Testis (tissue), 3 donors: Measurements from ENCODE around the gene RNF168. TPM values are rescaled to one million over a fixed set of nuclear protein-coding genes. Genes with fewer than 3 reads are reported as not detected.
"Not testable (repeated sequence)": the region's sequence is repeated elsewhere in the genome, so short reads cannot be mapped to it uniquely, and the experiment has no call there.

Source experiments
- DNase-seq: peaks from one replicate; pipeline ENCODE4 v3.0.0-alpha.2; 2019
- H3K27ac ChIP-seq, 2 donors: fragments of 200-600 bp; sonication (generic); one replicate each; pipeline ENCODE4 v1.5.1; 2019
- H3K27me3 ChIP-seq: fragments of 200-600 bp; sonication (generic); one replicate; pipeline ENCODE4 v1.5.1; 2019
- H3K36me3 ChIP-seq: fragments of 200-600 bp; sonication (generic); one replicate; pipeline ENCODE4 v1.5.1; 2017; ENCODE audit warnings: low read depth; ENCODE audit errors: missing control alignments
- H3K4me1 ChIP-seq: fragments of 200-600 bp; sonication (generic); one replicate; pipeline ENCODE4 v1.5.1; 2019
- H3K4me3 ChIP-seq, 2 donors: fragments of 200-600 bp; sonication (generic); one replicate each; pipeline ENCODE4 v1.5.1; 2017 to 2019
- H3K9me3 ChIP-seq: fragments of 200-600 bp; sonication (generic); one replicate; pipeline ENCODE4 v1.5.1; 2017
- CTCF ChIP-seq, 3 experiments: fragments of 450-650 bp in 2 of 3; fragments of 200-600 bp in 1 of 3; sonication (generic) in 1 of 3; IDR thresholded peaks; one replicate each; pipeline ENCODE4 v1.5.1; 2016 to 2019; ENCODE audit warnings: antibody characterized with exemption in 3 of 3, mild to moderate bottlenecking in 2 of 3, moderate library complexity in 1 of 3
- POLR2A ChIP-seq: fragments of 450-650 bp; IDR thresholded peaks from one replicate; pipeline ENCODE4 v1.6.1; 2017; ENCODE audit warnings: antibody characterized with exemption, mild to moderate bottlenecking, moderate library complexity
- WGBS, 2 donors: methylation state at CpG; one replicate each; pipeline ENCODE4 v1.1.5; 2018; 5-methylcytosine and 5-hydroxymethylcytosine counted together
- intact Hi-C: fragments of 100-400 bp; cut with DNase I; formaldehyde crosslinking; loops from one replicate; pipeline ENCODE4 v1.15.1; 2023; ENCODE audit warnings: low total_unique reads
- polyA plus RNA-seq: library from polyadenylated mRNA; stranded (reverse); fragments of 350-450 nt; fragmentation: Illumina TruSeq; extraction: RNeasy Lipid Tissue Mini Kit (QIAGEN cat#74804); gene quantifications from one replicate; pipeline ENCODE4 v1.2.3, GENCODE V29; 2014; ENCODE audit warnings: low read depth, low replicate concordance; ENCODE audit not compliant: insufficient read depth
- total RNA-seq, 2 donors: library from RNA; depleted of rRNA; stranded (reverse); fragments of >200 nt; gene quantifications; one replicate each; pipeline ENCODE4 v1.2.3, GENCODE V29; 2016

Gene RNF168
- total and polyA plus RNA-seq, 3 donors from 2014 or later = 37.7 to 52.8 (median 45.4) TPM

GRCh38 chr3:196454935-196455334, 48.6 kb downstream of the RNF168 start:
- Histone ChIP-seq H3K36me3 (no peaks in the 10 kb centered on the region), H3K27ac (no peak overlapping the region), H3K4me3 (no peak overlapping the region), H3K4me1 (no peaks in the 10 kb centered on the region), H3K27me3 (no peaks in the 10 kb centered on the region), H3K9me3 (no peaks in the 10 kb centered on the region)
- intact Hi-C loops = no loop called here
- WGBS, 2 donors = 84 to 93% methylated on average over 6 of the region's 6 CpGs
- no peak for DNase-seq
- TF ChIP-seq POLR2A (no peak), CTCF (IDR thresholded peaks at IDR 0.05) (no peak)

- 88 to 89% methylated on average over 7 of the region's 7 CpGs for WGBS, 2 donors
- DNase-seq, H3K9me3 ChIP-seq, H3K36me3 ChIP-seq, H3K27ac ChIP-seq, intact Hi-C loops, H3K27me3 ChIP-seq, H3K4me3 ChIP-seq, H3K4me1 ChIP-seq: not testable (repeated sequence)
Observed at GRCh38 chr3:196445391-196445790, 58.2 kb downstream of the RNF168 start.

GRCh38 chr3:196444500-196444894, 59.1 kb downstream of the RNF168 start:
- no peak overlapping the region for H3K4me3 ChIP-seq
- H3K27me3 ChIP-seq = no peaks in the 10 kb centered on the region
- 63 to 73% methylated on average over 2 of the region's 2 CpGs for WGBS, 2 donors
- H3K36me3 ChIP-seq = no peaks in the 10 kb centered on the region
- H3K4me1 ChIP-seq = no peaks in the 10 kb centered on the region
- no peak for DNase-seq
- no peaks in the 10 kb centered on the region for H3K9me3 ChIP-seq
- H3K27ac ChIP-seq = no peak overlapping the region
- intact Hi-C loops = no loop called here
- TF ChIP-seq POLR2A (no peak), CTCF (IDR thresholded peaks at IDR 0.05) (no peak)

- TF ChIP-seq POLR2A = no peak
- no peaks in the 10 kb centered on the region for H3K4me1 ChIP-seq
- H3K27me3 ChIP-seq = no peaks in the 10 kb centered on the region
- no peak for DNase-seq
- H3K9me3 ChIP-seq = no peaks in the 10 kb centered on the region
- no peaks in the 10 kb centered on the region for H3K36me3 ChIP-seq
- no peak overlapping the region for H3K4me3 ChIP-seq
- intact Hi-C loops = no loop called here
- no peak overlapping the region for H3K27ac ChIP-seq
- 76 to 77% methylated on average over 3 of the region's 3 CpGs for WGBS, 2 donors
Observed at GRCh38 chr3:196440696-196441095, 62.9 kb downstream of the RNF168 start.

- H3K36me3 ChIP-seq = no peaks in the 10 kb centered on the region
- H3K27ac ChIP-seq = no peak overlapping the region
- H3K9me3 ChIP-seq = no peaks in the 10 kb centered on the region
- H3K4me3 ChIP-seq = no peak overlapping the region
- no peaks in the 10 kb centered on the region for H3K4me1 ChIP-seq
- intact Hi-C loops = no loop called here
- no peak for DNase-seq
- TF ChIP-seq POLR2A (no peak), CTCF (IDR thresholded peaks at IDR 0.05) (no peak)
- 69 to 83% methylated on average over 6 of the region's 6 CpGs for WGBS, 2 donors
- no peaks in the 10 kb centered on the region for H3K27me3 ChIP-seq
Observed at GRCh38 chr3:196440041-196440537, 63.5 kb downstream of the RNF168 start.

GRCh38 chr3:196432137-196432879, 71.3 kb downstream of the RNF168 start, which contains the start of gene UBXN7:
Gene UBXN7, minus strand, starts transcription at chr3:196432427. Its CDS starts 28 bp downstream, at chr3:196432399.
- WGBS, 2 donors = 0% methylated on average over 59 to 60 of the region's 67 CpGs

More at GRCh38 chr3:196432137-196432879, 71.3 kb downstream of the RNF168 start, which contains the start of gene UBXN7:
- Histone ChIP-seq H3K4me3 (peak within 1 kb of the TSS; percentile 96 to 98), H3K36me3 (no peaks in the 10 kb centered on the region), H3K27ac (peak within 1 kb of the TSS; percentile 95 to 96), H3K9me3 (no peaks in the 10 kb centered on the region), H3K4me1 (peaks cover 16% of the 10 kb centered on the region), H3K27me3 (no peaks in the 10 kb centered on the region)
- TF ChIP-seq CTCF (IDR thresholded peaks at IDR 0.05) (peak in 1 of 3 experiments; percentile 11), POLR2A (peak; percentile 62)
- DNase-seq = peak; percentile 95
- intact Hi-C loops = no loop called here
